Measurements from ENCODE around the gene JUN. TPM values are rescaled to one million over a fixed set of nuclear protein-coding genes. Genes with fewer than 3 reads are reported as not detected.

JUN gene
- total and polyA plus RNA-seq, 2 of the 13 experiments (the other 11 are each of a cell fraction or from before 2014, with no cell fraction given) = 18.2 to 22.3 TPM

DNA sequence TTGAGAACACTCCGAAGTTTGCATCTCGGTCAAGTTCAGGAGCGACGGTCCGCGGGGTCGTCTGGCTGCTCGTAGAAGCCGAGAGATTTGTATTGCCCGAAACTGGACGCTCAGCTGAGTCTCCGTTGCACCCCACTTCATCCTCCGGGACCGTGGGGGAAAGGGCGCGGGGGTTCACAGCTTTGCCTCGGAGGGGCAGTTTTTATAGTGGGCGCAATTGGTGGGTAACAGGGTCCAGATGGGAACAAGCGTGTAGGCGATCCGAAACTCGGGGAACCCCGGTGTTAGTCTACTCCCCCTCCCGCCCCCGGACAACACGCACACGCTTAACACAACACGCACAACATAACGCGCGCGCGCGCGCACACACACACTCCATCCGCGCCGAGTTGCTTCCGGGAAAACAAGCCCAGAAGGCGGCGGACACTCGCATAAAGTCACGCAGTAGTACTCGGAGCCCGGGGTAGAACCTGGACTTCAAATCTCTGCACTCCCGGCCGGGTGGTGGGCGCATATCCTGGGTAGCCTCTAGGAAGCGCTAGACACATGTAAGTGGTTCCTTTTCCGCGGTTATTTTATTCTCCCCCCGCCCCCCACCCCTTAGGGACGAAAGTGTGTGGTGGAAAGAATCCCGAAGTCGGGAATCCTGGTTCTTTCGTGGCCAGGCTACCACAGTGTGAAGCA lies 1.1 kb upstream of the JUN start (continued):
- TF ChIP-seq, protein P1, sequence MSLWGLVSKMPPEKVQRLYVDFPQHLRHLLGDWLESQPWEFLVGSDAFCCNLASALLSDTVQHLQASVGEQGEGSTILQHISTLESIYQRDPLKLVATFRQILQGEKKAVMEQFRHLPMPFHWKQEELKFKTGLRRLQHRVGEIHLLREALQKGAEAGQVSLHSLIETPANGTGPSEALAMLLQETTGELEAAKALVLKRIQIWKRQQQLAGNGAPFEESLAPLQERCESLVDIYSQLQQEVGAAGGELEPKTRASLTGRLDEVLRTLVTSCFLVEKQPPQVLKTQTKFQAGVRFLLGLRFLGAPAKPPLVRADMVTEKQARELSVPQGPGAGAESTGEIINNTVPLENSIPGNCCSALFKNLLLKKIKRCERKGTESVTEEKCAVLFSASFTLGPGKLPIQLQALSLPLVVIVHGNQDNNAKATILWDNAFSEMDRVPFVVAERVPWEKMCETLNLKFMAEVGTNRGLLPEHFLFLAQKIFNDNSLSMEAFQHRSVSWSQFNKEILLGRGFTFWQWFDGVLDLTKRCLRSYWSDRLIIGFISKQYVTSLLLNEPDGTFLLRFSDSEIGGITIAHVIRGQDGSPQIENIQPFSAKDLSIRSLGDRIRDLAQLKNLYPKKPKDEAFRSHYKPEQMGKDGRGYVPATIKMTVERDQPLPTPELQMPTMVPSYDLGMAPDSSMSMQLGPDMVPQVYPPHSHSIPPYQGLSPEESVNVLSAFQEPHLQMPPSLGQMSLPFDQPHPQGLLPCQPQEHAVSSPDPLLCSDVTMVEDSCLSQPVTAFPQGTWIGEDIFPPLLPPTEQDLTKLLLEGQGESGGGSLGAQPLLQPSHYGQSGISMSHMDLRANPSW (CRISPR knock-in tag; IDR thresholded peaks at IDR 0.05; ENCODE audit: borderline replicate concordance) = 0 out of 2 replicates have a peak, but pooled peaks have one; percentile 39
- TF ChIP-seq MED8 (CRISPR knock-in tag; IDR thresholded peaks at IDR 0.05; ENCODE audit: insufficient replicate concordance) (no peak), TP53 (CRISPR knock-in tag; conservative IDR thresholded peaks at IDR 0.05) (no peak), ZNF788 (CRISPR knock-in tag; IDR thresholded peaks at IDR 0.05; ENCODE audit: borderline replicate concordance) (no peak), RBM22 (optimal IDR thresholded peaks at IDR 0.05; ENCODE audit: low read length) (no peak), ZNF253 (CRISPR knock-in tag; IDR thresholded peaks at IDR 0.05; ENCODE audit: borderline replicate concordance) (no peak), ZNF501 (CRISPR knock-in tag; IDR thresholded peaks at IDR 0.05) (no peak), EED (CRISPR knock-in tag; IDR thresholded peaks at IDR 0.05) (no peak), ZNF460 (CRISPR knock-in tag; IDR thresholded peaks at IDR 0.05; ENCODE audit: borderline replicate concordance) (no peak), ZBTB8A (CRISPR knock-in tag; IDR thresholded peaks at IDR 0.05; ENCODE audit: borderline replicate concordance, low read depth) (no peak), TBL1XR1 (IDR thresholded peaks at IDR 0.05; ENCODE audit: borderline replicate concordance, low read length, partially characterized antibody) (no peak), BCL6 (CRISPR knock-in tag; IDR thresholded peaks at IDR 0.05) (no peak; the same call in 1 of the 2 replicates), NFE2L1 (CRISPR knock-in tag; IDR thresholded peaks at IDR 0.05; ENCODE audit: borderline replicate concordance) (0 out of 2 replicates have a peak, but pooled peaks have one; percentile 60), ZNF263 (CRISPR knock-in tag; IDR thresholded peaks at IDR 0.05) (no peak)
- TF ChIP-seq, protein P2, sequence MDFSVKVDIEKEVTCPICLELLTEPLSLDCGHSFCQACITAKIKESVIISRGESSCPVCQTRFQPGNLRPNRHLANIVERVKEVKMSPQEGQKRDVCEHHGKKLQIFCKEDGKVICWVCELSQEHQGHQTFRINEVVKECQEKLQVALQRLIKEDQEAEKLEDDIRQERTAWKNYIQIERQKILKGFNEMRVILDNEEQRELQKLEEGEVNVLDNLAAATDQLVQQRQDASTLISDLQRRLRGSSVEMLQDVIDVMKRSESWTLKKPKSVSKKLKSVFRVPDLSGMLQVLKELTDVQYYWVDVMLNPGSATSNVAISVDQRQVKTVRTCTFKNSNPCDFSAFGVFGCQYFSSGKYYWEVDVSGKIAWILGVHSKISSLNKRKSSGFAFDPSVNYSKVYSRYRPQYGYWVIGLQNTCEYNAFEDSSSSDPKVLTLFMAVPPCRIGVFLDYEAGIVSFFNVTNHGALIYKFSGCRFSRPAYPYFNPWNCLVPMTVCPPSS (IDR thresholded peaks at IDR 0.05) = no peak
- TF ChIP-seq, protein P3, sequence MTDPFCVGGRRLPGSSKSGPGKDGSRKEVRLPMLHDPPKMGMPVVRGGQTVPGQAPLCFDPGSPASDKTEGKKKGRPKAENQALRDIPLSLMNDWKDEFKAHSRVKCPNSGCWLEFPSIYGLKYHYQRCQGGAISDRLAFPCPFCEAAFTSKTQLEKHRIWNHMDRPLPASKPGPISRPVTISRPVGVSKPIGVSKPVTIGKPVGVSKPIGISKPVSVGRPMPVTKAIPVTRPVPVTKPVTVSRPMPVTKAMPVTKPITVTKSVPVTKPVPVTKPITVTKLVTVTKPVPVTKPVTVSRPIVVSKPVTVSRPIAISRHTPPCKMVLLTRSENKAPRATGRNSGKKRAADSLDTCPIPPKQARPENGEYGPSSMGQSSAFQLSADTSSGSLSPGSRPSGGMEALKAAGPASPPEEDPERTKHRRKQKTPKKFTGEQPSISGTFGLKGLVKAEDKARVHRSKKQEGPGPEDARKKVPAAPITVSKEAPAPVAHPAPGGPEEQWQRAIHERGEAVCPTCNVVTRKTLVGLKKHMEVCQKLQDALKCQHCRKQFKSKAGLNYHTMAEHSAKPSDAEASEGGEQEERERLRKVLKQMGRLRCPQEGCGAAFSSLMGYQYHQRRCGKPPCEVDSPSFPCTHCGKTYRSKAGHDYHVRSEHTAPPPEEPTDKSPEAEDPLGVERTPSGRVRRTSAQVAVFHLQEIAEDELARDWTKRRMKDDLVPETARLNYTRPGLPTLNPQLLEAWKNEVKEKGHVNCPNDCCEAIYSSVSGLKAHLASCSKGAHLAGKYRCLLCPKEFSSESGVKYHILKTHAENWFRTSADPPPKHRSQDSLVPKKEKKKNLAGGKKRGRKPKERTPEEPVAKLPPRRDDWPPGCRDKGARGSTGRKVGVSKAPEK (CRISPR knock-in tag; IDR thresholded peaks at IDR 0.05; ENCODE audit: borderline replicate concordance) = 0 out of 2 replicates have a peak, but pooled peaks have one; percentile 33
- TF ChIP-seq, protein P4, sequence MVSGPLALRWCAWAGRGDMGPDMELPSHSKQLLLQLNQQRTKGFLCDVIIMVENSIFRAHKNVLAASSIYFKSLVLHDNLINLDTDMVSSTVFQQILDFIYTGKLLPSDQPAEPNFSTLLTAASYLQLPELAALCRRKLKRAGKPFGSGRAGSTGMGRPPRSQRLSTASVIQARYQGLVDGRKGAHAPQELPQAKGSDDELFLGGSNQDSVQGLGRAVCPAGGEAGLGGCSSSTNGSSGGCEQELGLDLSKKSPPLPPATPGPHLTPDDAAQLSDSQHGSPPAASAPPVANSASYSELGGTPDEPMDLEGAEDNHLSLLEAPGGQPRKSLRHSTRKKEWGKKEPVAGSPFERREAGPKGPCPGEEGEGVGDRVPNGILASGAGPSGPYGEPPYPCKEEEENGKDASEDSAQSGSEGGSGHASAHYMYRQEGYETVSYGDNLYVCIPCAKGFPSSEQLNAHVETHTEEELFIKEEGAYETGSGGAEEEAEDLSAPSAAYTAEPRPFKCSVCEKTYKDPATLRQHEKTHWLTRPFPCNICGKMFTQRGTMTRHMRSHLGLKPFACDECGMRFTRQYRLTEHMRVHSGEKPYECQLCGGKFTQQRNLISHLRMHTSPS (CRISPR knock-in tag; IDR thresholded peaks at IDR 0.05; ENCODE audit: low read depth) = no peak
- TF ChIP-seq, protein P5, sequence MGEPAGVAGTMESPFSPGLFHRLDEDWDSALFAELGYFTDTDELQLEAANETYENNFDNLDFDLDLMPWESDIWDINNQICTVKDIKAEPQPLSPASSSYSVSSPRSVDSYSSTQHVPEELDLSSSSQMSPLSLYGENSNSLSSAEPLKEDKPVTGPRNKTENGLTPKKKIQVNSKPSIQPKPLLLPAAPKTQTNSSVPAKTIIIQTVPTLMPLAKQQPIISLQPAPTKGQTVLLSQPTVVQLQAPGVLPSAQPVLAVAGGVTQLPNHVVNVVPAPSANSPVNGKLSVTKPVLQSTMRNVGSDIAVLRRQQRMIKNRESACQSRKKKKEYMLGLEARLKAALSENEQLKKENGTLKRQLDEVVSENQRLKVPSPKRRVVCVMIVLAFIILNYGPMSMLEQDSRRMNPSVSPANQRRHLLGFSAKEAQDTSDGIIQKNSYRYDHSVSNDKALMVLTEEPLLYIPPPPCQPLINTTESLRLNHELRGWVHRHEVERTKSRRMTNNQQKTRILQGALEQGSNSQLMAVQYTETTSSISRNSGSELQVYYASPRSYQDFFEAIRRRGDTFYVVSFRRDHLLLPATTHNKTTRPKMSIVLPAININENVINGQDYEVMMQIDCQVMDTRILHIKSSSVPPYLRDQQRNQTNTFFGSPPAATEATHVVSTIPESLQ (CRISPR knock-in tag; conservative IDR thresholded peaks at IDR 0.05) = no peak

Data from HepG2 (cell line).